OCI-LY7 (cell line): ENCODE measurements around the gene PODNL1.
"Not testable (repeated sequence)": the region's sequence is repeated elsewhere in the genome, so short reads cannot be mapped to it uniquely, and the experiment has no call there.

Experiments used
- CTCF ChIP-seq: fragments of 200-600 bp; sonication (generic); conservative IDR thresholded peaks from 2 replicates; pipeline ENCODE4 v1.5.1; 2014; ENCODE audit warnings: mild to moderate bottlenecking, antibody characterized with exemption, low read length, moderate library complexity, mixed read lengths
- EZH2phosphoT487 ChIP-seq: fragments of 200-600 bp; sonication (generic); IDR thresholded peaks from 2 replicates; pipeline ENCODE4 v1.6.1; 2018; ENCODE audit warnings: low read depth, borderline replicate concordance, mild to moderate bottlenecking, mixed run types, antibody characterized with exemption, low read length, moderate library complexity, mixed read lengths

GRCh38 chr19:13971868-13972267 is 33.7 kb upstream of the PODNL1 start:
- not testable (repeated sequence) for TF ChIP-seq CTCF, EZH2phosphoT487
